ENCODE results near the gene SNORC.

SNORC gene

DNA sequence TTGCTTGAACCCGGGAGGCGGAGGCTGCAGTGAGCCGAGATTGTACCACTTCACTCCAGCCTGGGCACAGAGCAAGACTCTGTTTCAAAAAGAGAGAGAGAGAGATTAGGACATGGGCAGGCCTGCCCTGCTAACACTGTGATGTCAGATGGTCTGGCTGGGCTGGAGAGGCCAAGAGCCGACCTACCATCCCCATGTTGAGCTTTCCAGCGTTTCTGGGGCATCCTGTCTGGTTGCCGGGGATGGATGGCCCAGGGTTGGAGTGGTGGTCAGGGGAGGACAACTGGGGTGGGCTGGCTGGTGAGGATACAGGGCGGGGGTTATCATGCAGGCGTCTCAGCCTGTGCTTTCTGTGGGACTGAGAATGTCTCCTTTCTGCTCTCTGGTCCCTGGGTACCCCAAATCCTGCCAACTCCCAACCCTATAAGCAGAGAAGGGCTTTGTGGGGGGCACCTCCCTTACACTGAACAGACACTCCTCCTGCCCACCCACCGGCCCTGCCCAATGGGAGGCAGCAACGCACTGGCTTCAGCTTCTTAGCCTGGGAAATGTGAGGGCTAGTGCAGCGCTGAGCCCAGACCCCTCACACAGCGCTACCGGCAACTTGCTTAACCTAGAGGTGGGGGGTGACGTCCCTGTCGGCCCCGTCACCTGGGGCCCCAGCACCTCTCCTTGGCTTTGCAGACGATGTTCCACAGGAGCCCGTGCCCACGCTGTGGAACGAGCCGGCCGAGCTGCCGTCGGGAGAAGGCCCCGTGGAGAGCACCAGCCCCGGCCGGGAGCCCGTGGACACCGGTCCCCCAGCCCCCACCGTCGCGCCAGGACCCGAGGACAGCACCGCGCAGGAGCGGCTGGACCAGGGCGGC lies 5.4 kb downstream of the SNORC start:
- in situ Hi-C loops (cut with MboI; ENCODE audit: low pct_unique_long_range_greater_than_20kb, low sequenced_read_pairs, unreplicated experiment), result no loop called here
- DNase-seq (ENCODE audit: low spot score), result peak; percentile 60
- peak; percentile 29 for TF ChIP-seq CTCF (IDR thresholded peaks at IDR 0.05; ENCODE audit: extremely low read depth, insufficient read depth, missing control alignments)

- in situ Hi-C loops (cut with MboI; ENCODE audit: low pct_unique_long_range_greater_than_20kb, low sequenced_read_pairs, unreplicated experiment), result no loop called here
- peak; percentile 79 for DNase-seq (ENCODE audit: low spot score)
- TF ChIP-seq CTCF (IDR thresholded peaks at IDR 0.05; ENCODE audit: extremely low read depth, insufficient read depth, missing control alignments), result peak; percentile 36
Measured at GRCh38 chr2:232876161-232876977, 6.3 kb downstream of the SNORC start.

DNA sequence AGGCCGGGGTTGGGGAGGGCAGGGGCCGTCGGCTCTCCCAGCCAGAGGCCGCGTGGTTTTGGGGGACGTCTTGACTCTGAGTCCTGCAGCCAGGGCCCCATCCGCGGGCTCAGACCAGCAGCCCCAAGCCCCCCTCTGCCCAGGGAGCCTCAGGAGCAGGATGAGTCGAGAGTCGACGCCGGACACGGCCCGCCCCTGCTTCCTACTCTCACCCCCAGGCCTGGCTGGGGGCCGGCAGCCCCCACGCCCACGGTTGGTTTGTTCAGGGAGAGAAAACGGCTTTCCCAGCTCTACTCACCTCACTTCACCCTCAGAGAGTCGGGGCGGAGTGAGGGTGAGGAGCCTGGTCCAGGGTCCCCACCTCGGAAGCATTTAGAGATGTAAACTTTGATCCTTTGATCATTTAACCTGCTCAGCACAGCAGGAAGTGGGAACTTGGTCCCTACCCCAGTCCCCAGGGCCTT lies 6.9 kb downstream of the SNORC start:
- in situ Hi-C loops (cut with MboI; ENCODE audit: low pct_unique_long_range_greater_than_20kb, low sequenced_read_pairs, unreplicated experiment), result no loop called here
- no peak for DNase-seq (ENCODE audit: low spot score)
- TF ChIP-seq CTCF (IDR thresholded peaks at IDR 0.05; ENCODE audit: extremely low read depth, insufficient read depth, missing control alignments), result no peak

- TF ChIP-seq CTCF (IDR thresholded peaks at IDR 0.05; ENCODE audit: extremely low read depth, insufficient read depth, missing control alignments), result no peak
- in situ Hi-C loops (cut with MboI; ENCODE audit: low pct_unique_long_range_greater_than_20kb, low sequenced_read_pairs, unreplicated experiment), result no loop called here
- DNase-seq (ENCODE audit: low spot score), result no peak
Measured at GRCh38 chr2:232877940-232878511, 8.0 kb downstream of the SNORC start.

- in situ Hi-C loops (cut with MboI; ENCODE audit: low pct_unique_long_range_greater_than_20kb, low sequenced_read_pairs, unreplicated experiment), result no loop called here
- no peak for DNase-seq (ENCODE audit: low spot score)
Measured at GRCh38 chr2:232878855-232879617, 9.0 kb downstream of the SNORC start.

More at GRCh38 chr2:232878855-232879617, 9.0 kb downstream of the SNORC start:
- TF ChIP-seq CTCF (IDR thresholded peaks at IDR 0.05; ENCODE audit: extremely low read depth, insufficient read depth, missing control alignments), result no peak
